Measurements from ENCODE around the gene PRPF6. TPM values are rescaled to one million over a fixed set of nuclear protein-coding genes. Genes with fewer than 3 reads are reported as not detected.

PRPF6 gene
- polyA plus RNA-seq, 5 donors = 64.3 to 87.1 (median 75.6) TPM

DNA sequence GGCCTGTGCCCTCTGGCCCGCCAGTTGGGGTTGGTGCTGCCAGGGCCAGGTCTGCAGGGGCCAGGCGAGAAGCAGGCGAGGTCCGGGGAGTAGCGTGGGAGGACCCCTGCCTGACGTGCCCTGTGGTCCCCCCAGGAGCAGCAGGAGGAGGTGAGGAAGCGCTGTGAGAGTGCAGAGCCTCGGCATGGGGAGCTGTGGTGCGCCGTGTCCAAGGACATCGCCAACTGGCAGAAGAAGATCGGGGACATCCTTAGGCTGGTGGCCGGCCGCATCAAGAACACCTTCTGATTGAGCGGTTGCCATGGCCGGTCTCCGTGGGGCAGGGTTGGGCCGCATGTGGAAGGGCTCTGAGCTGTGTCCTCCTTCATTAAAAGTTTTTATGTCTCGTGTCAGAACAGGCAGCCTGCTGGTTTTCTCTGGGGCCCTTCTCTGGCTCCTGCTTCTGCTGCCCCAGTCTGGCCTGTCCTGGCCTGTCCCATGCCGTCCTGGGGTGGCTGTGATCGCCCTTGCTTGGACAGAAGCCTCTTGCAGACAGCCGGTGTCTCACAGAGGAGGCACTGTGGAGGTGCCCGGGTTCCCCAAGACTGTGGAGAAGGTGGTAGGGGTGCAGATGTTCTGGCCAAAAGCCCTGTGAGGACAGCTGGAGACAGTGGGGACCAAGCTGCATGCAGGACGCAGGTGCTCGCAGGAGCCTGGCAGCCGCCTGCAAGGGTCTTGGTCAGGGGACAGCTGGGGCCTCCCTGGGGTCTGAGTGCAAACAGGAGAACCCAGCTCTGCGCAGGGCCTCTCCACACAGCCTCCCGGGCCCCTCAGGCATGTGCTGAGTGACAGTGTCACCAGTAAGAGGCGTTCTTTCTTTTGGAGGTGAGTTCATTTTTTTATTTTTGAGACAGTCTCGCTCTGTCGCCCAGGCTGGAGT is 52.0 kb downstream of the PRPF6 start:
- no peak for DNase-seq

DNA sequence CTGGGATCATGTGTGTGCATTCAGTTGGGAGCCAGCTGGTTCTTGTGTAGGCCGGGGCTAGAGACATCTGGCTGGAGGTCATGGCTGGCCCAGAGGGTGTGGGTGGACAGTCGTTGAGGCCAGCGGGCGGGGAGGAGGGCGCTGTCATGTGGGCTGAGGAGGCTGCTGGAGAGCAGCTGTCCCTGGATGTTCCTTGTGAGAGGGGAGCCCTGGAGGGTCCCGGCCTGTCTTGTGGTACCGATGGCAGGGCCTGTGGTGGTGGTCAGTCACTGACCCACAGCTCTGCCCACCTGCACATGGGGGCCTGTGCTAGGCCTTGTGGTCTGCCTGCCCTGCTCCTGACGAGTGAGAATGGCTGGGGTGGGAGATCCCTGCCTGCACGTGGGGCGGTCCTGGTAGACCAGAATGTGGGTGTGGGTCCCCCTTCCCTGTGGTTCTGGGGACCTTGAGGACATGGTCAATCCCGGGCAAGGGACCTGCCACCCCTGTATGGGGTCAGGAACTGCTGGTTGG is 53.1 kb downstream of the PRPF6 start:
- no peak for DNase-seq

DNA sequence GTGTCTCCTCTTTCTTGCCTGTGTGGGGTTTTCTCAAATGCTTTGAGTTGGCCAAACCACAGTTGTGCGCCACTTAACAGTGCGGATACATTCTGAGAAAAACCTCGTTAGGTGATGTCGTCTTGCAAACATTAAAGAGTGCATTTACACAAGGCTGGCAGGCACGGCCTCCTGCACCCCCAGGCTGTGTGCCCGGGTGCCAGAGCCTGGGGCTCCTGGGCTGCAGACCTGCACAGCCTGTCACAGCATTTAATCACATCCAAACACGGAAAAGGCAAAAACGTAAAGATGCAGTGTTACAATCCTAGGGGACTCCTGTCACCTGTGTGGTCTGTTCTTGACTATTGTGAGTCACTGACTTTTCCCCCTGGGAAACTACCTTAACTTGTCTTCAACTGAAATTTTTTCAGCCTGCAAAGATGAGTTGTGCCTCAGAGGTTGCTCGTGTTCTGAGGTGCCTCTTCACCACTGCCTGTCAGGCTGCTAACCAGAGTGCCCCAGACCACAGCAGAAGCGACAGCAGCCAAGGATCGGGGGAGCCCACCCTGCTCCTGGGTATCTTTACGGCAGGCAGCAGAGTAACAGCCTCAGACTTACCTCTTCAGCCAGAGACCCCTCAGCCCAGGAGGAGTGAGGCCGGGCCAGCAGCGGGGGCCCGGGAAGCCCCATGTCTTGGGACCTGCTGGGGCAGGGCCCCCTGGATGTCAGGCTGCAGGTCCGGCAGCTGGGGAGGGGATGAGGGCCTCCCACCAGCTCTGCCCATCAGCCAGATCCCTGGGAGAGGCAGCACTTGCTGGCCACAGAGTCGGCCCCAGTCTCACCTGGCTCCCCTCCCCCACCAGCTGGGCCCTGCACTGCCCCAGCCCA is 54.4 kb downstream of the PRPF6 start:
- no peak for DNase-seq

DNA sequence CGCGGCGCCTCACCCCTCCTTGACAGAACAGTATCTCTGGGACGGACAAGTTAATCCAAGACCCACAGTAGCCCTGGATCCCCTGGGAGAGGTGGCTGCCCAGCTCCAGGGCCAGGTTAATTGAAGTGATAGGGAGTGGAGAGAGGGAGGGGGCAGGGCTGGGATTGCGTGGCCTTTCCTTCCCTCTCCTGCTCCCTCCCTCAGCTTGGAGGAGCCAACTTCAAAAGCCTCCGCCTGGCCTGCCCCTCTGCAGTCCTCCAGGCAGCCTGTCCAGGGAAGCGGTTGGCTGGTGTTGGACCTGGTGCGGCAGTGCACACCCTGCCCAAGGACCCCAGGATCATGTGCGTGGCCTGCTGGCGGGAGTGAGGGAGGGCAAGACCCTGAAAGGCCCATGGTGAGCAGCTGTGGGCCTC is 55.0 kb downstream of the PRPF6 start, which contains the start of gene C20orf204:
C20orf204 (plus strand) TSS at position 250 of the 413 bp plus-strand sequence; CDS start at position 392, 142 bp downstream.
- no peak for DNase-seq

DNA sequence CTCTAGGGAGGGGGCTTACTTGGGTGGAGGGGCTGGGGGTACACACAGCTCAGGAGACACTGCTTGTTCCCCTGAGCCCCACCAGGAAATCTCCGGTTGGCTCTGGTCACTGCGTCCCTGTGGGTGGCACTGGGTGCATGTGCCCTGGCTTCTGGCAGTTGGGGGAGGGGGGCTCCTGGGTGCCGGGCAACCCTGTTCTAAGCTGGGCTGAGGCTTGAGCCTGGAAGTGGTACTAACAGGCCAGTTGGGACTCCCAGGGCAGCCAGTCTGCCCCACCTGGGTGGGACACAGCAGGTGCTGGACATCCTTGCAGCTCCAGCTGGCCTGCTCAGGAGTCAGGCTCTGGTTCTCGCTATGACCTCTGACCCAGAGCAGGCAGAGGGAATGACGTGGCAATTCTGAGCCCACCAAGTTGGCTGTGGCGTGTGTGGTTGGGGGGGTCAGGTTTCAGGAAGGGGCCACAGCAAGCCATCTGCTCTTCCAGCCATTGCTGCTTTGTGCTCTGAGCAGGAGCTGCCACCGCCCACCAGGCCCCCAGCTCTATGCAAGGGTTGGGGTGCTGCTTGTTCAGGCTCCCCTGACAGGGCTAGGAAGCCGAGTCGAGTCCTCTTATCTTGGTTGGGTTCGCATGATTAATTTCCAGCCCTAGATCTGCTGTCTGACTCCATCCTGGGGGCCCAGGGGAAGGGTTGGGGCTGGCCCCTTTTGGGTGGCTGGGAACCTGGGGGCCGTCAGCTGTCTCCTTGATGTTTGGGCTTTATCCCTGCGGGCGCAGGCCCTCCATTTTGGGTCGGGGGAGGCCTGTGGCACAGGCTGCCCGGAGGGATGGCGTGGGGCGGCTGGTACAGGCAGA is 55.6 kb downstream of the PRPF6 start:
- DNase-seq = no peak

DNA sequence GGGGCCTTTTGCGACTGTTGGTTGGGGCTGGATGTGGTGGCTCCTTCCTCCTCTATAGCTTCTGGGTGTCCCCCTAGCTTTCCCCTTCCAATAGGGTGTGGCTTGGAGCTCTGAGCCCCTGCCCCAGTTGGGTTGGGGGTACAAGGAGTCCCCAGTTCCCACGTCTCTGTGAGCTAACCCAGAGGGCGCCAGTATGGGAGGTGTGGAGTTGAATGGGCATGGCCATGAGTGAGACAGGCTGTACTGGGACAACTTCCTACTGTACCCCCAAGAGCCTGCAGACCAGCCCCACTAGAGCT is 56.2 kb downstream of the PRPF6 start:
- DNase-seq = no peak

DNA sequence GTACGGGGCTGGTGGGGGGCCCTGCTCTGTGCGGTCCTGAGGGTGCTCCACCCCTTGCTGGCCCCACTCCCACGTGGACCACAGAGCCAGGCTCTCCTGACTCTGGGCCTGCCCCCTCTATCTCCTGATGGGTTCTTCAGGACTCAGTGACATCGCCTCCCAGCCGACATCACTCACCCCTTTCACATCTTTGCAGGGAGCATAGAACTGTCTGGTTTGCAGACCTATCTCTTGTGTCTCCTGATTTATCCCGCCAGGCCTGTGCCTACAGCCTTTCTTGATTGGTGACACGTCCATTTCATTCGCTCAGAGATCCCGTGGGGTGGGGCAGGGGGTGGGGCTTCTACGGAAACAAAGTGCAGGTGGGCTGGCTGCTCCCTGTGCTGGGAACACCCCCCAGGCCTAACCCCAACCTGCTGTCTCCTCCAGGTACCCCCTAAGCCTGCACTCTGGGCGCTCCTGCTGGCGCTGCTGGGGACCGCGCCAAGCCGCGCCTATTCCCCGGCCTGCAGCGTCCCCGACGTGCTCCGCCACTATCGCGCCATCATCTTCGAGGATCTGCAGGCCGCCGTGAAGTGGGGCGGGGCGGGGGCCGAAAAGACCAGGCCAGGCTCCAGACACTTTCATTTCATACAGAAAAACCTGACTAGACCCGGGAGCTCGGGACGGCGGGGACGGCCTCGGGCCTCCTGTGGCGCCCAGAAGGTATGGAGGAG is 56.7 kb downstream of the PRPF6 start:
- DNase-seq = no peak

DNA sequence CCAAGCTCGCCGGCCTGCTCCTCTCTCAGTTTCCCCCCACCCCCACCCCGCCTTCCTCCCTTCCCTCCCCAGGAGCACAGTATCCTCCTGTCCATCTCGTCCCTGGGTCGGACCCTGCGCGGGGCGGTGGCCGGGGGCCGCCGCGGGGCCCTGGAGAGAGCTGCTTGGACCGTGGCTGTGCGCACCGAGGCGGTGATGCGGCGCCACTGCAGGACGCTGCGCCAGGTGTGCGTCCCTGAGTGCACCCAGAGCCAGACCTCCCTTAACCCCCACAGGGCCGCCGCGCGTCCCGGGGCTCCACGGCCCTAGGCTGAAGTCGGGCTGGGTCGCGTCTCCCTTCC is 57.3 kb downstream of the PRPF6 start:
- DNase-seq = no peak

DNA sequence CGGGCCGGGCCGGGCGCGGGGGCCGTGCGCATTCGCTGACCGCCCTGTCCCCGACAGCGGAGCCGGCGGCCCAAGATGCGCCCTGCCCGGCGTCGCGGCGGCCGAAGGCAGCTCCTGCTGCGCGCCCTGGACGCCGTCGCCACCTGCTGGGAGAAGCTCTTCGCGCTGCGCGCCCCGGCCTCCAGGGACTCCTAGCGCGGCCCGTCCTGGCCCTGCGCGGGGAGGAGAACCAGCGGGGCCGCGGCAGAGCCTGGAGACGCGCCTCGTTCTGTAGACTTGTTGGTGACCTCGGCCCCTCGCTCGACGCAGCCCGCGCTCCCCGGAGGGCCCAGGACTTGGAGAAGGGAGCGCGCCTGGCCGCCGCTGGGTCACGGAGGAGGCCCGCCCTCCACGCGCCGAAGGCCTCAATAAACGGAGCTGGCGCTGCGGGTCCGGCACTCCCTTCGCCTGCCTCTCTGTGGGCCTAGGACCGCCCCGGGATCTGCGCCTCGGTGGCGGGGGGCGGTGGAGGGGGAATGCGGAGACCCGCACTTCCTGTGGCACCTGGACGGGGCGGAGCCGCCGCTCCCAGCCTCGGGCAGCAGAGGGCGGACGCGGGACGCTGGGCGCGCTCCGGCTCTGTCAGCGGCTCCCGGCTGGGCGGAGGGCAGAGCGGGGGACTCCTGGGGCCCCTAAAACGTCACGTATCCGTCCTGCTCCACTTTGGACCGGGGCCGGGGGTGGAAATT is 57.8 kb downstream of the PRPF6 start:
- DNase-seq = peak; percentile 64 to 67

DNA sequence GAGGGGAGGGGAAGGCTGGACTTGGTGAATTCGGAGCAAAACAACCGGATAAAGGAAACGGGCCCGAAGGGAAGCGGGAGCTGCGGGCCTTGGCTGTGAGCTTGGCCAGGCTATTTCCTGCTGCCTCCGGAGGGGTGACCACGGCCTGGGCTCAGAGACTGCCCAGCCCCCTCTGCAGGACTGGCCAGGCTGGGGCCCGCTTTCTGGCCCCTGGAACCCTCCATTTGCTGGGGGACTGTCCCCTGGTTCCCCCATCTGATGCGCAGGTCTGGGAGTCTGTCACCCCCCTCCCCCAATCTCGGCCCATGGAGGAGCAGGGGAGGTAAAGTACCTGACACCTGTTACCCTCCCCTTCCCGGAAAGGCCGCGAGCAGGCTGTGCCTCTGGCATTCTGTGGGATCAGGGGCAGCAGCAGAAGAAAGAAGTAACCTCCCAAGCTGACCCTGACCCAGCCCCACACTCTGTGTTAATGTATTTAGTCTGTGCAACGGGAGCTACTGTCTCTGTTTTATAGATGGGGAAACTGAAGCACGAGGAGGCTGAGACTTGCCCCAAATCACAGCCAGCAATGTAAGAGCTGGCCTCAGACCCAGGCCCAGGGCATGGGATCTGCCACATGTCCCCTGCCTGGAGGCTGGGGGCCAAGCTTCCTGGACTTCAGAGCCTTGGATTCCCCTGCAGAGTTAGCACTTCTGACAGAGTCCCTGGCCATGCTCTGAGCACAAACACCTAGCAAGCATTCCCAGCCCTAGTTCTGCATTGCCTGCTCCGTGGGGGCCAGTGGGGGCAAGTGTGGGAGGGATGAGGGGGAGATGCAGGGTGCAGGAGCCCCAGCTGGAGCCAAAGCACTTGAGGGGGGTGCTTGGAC is 58.6 kb downstream of the PRPF6 start:
- DNase-seq = no peak

DNA sequence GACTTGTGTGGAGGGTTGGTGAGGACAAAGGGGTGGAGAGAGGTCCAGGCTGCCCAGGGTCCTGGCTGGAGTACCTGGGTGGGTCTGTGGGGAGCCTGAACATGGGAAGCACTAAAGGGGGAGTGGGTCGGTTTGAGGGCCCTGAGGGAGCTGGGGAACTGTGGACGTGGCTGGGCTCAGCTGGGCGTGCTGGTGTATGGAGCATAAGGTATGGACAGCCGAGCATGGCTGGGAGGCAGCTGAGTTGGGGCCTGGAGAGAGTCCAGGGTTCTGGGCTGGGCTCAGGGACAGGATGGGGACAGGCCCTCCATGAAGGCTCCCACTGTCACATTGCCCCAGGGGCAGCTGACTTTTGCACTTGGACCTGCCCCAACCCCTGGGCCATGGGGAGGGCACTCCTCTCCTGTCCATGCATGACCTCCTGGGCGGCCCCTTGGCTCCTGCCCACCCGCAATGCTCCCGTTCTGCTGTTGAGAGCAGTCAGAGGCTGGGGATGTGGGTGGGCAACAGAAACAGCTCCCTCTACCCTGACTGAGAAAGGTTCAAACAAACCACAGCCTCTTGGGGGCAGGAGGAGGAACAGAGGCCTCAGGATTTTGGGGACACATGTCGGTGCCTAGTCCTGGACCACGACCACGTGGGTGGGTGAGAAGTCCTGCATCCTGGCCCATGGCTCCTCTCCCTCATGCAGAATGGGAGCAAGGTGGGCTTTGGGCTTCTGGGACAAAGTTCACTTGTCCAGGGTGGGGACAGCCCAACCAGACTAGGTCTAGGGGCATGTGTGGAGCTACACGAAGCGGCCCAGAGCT is 59.5 kb downstream of the PRPF6 start:
- no peak for DNase-seq

DNA sequence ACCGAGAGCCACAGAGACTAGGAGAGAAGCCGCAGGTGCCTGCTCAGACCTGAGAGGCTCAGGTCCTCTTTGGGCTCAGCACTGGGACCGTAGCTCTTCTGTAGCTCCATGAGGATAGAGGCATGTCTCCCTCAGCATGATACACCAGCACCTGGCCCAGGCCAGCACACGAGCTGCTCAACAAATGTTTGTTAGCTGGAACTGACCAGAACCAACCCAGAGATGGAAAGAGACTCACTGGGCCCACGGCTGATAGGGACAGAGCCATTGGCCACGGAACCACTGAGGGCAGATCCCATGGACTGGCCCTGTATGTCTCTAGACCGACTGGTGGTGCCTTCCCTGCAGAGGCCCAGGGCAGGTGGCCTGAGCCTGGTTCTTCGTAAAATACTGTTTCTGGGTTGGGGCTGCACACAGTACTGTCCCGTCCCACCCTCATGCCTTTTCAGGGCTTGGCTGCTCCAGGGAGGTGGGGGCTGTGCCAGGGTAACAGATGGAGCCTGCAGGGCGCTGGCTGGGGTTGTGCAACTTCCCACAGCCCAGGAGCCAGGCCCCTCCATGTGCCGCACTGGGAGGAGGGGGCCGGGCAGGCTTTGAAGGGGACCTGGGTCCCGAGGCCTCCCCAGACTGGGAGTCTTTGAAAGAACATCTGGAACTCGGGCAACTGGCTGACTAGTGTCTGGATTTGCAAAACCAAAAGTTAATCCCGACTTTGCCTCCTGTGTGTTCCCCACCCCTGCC is 60.3 kb downstream of the PRPF6 start:
- DNase-seq = no peak

DNA sequence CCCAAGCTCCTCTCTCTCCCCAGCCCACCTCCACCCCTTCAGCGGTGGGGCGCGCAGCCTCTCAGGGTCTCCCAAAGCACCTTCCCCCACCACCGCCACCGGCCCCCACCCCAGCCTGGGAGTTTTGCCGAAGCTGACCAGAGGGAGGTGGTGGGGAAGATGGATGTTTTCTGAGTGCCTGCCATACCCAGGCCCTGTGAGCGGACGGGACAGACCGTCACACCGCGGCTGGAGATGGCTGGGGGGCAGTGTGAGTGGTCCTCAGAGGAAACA is 60.8 kb downstream of the PRPF6 start:
- DNase-seq = no peak

DNA sequence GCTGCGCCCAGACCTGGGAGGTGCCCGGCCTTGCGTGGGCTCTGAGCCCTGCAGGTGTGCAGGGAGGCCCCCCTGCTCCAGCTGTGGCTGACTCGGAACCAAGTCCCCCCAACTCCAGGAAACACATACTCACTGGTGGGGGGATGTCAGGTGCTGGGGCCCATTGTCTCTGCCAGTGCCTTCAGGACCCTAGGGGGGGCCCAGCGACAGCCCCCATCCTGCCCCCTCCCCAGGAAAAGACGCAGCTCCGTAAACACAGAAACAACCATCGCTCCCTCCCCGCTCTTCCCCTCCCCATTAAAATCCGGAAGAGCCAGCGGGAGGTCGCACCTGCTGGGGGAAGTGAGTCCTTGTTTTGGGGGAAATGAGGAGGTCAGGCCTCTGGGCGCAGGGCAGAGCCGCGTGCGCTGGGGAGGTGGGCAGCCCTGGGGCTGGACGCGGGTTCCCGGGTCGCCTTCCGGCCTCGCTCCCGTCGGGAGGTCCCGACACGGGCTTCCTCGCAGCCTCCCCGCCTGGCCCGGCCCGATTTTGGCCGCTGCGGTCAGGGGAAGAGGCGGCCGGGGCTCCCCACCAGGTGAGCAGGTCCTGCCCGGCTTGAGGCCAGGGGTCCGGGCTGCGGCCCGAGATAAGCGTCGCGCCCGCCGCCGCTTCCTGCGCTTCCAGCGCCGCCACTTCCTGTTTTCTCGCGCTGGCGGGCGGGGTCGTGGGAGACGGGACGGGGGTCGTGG is 61.3 kb downstream of the PRPF6 start:
- DNase-seq = no peak

DNA sequence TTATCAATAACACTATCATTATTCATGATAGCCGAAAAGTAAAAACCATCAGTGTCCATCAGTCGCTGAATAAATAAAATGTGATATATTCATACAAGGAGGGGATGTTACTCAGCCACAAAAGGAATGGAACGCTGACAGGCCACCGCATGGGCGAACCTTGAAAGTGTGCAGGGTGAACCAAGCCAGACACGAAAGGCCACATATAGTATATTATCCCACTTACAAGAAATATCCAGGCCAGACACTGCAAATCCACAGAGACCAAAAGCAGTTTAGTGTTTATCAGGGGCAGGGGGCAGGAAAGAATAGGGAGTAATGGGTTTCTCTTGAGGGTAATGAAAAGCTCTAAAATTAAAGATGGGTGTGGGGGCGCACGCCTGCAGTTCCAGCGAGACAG is 62.8 kb downstream of the PRPF6 start:
- no peak for DNase-seq

DNA sequence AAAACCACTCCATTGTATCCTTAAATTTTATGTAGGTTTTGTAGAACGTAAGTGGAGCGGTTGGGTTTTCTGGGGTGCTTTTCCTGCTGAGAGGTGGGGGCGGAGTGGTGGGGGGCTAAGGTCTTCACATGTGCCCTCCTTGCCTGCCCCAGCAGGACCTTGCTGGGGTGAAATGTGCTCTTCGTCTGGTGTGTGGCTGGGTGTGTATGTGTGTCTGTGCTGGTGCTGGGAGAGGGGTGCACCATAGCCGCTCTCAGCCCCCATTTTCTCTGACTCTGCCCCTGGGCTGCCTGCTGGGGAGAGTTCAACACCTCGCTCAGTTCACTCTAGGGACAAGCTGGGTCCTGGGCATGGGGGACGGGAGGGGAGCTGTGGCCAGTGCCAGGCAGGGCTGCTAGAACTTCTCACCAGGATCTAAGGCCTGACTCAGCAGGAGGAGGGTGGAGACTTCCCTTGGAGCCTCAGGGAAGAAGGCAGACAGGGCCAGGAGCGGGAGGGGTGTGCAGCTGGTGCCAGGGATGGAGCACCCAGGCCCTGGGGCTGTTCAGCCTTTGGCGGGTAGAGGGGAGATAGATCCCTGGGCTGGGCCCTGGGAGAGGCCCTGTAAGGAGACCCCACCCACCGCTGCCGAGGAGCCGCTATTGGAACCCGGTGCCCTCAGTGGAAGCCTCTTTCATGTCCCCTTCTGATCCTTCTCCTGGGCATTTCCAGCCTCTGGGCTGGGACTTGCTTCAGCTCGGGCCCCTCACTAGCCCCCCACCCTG is 63.7 kb downstream of the PRPF6 start:
- DNase-seq = no peak
